ENCODE measurements around the gene MRPS23.

DNA sequence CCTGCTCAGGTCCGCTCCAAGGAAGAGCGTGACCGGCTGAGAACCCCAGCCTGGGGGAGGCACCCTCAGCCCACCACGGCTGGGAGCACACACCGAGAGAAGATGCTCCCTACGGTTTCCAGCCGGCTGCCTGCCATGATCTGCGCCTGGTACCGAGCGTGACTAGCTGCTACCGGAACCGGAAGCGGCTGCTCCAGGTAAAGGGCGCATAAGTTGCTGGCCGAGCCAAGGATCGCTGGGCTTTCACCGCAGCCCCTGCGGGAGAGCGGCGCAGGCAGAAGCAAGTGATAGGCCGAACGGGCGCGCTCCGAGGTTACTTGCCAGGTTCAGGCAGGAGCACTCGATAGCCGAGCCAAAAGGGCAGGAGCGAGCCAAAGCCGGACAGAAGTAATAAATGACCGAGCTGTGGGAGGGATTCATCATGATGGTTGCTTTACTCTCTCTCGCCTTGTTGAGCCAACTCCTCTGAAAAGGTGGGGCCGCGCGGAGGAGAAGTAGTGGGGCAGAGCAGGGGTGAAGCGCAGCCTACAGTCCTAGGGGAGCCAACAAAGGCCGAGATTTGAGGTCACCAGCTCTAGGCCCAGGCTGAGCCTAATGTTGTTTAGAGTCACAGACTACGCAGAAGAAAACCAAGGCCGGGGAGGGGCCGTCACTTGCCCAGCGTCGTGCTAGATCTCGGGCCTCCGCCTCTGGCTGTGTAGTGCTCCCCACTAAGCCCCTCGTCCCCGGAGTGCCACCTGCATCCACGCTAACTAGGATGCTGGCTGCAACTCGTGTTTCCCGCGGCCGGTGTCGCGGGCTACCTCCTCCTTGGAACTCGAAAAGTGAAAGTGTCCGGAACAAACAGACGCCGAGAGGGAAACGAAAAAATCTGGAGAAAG, at the start of gene MRPS23:
- TF ChIP-seq, protein P1, sequence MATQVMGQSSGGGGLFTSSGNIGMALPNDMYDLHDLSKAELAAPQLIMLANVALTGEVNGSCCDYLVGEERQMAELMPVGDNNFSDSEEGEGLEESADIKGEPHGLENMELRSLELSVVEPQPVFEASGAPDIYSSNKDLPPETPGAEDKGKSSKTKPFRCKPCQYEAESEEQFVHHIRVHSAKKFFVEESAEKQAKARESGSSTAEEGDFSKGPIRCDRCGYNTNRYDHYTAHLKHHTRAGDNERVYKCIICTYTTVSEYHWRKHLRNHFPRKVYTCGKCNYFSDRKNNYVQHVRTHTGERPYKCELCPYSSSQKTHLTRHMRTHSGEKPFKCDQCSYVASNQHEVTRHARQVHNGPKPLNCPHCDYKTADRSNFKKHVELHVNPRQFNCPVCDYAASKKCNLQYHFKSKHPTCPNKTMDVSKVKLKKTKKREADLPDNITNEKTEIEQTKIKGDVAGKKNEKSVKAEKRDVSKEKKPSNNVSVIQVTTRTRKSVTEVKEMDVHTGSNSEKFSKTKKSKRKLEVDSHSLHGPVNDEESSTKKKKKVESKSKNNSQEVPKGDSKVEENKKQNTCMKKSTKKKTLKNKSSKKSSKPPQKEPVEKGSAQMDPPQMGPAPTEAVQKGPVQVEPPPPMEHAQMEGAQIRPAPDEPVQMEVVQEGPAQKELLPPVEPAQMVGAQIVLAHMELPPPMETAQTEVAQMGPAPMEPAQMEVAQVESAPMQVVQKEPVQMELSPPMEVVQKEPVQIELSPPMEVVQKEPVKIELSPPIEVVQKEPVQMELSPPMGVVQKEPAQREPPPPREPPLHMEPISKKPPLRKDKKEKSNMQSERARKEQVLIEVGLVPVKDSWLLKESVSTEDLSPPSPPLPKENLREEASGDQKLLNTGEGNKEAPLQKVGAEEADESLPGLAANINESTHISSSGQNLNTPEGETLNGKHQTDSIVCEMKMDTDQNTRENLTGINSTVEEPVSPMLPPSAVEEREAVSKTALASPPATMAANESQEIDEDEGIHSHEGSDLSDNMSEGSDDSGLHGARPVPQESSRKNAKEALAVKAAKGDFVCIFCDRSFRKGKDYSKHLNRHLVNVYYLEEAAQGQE (IDR thresholded peaks at IDR 0.05; ENCODE audit: borderline replicate concordance) = peak; percentile 100
- TF ChIP-seq, protein P1 (CRISPR knock-in tag; IDR thresholded peaks at IDR 0.05; ENCODE audit: low read depth) = no peak
- TF ChIP-seq, protein P2, sequence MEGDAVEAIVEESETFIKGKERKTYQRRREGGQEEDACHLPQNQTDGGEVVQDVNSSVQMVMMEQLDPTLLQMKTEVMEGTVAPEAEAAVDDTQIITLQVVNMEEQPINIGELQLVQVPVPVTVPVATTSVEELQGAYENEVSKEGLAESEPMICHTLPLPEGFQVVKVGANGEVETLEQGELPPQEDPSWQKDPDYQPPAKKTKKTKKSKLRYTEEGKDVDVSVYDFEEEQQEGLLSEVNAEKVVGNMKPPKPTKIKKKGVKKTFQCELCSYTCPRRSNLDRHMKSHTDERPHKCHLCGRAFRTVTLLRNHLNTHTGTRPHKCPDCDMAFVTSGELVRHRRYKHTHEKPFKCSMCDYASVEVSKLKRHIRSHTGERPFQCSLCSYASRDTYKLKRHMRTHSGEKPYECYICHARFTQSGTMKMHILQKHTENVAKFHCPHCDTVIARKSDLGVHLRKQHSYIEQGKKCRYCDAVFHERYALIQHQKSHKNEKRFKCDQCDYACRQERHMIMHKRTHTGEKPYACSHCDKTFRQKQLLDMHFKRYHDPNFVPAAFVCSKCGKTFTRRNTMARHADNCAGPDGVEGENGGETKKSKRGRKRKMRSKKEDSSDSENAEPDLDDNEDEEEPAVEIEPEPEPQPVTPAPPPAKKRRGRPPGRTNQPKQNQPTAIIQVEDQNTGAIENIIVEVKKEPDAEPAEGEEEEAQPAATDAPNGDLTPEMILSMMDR (IDR thresholded peaks at IDR 0.05 in 2 of 3, conservative IDR thresholded peaks at IDR 0.05 in 1 of 3; ENCODE audit: insufficient read depth in 2 of 3, low read depth in 1 of 3, low read length in 3 of 3) = peak in 1 of 3 experiments; percentile 21; a peak in 1 of 6 replicates
- no peak for TF ChIP-seq ZFPM2 (CRISPR knock-in tag; IDR thresholded peaks at IDR 0.05)
- TF ChIP-seq ZNF253 (CRISPR knock-in tag; conservative IDR thresholded peaks at IDR 0.05) = no peak
- TF ChIP-seq POLR2A (conservative IDR thresholded peaks at IDR 0.05) = peak; percentile 95
- TF ChIP-seq MXI1 (IDR thresholded peaks at IDR 0.05; ENCODE audit: low read depth, low read length) = peak; percentile 60
- TF ChIP-seq ARNT (IDR thresholded peaks at IDR 0.05) = peak in 1 of 2 experiments; percentile 47; a peak in 1 of 4 replicates
- no peak; the same call in 1 of the 2 replicates for TF ChIP-seq ZBTB1 (CRISPR knock-in tag; IDR thresholded peaks at IDR 0.05; ENCODE audit: borderline replicate concordance, low read depth)
- TF ChIP-seq, protein P3, sequence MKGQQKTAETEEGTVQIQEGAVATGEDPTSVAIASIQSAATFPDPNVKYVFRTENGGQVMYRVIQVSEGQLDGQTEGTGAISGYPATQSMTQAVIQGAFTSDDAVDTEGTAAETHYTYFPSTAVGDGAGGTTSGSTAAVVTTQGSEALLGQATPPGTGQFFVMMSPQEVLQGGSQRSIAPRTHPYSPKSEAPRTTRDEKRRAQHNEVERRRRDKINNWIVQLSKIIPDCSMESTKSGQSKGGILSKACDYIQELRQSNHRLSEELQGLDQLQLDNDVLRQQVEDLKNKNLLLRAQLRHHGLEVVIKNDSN (CRISPR knock-in tag; IDR thresholded peaks at IDR 0.05) = no peak

Data from K562 (cell line).